Measurements from ENCODE around the gene ATP13A5.

- no peak for TF ChIP-seq CTCF (conservative IDR thresholded peaks at IDR 0.05; ENCODE audit: low read length)
- no peak for TF ChIP-seq EZH2phosphoT487 (IDR thresholded peaks at IDR 0.05; ENCODE audit: borderline replicate concordance, low read depth, low read length)
These were observed 5.8 kb downstream of the ATP13A5 start for GRCh38 chr3:193372783-193373182.
